Eye (tissue), 1 donor: ENCODE results near the gene PDHX.
"Not testable (repeated sequence)": the region's sequence is repeated elsewhere in the genome, so short reads cannot be mapped to it uniquely, and the experiment has no call there.

Experiments
- DNase-seq: peaks from one replicate; pipeline ENCODE4 v3.0.0-alpha.2; 2015

Gene PDHX

DNA sequence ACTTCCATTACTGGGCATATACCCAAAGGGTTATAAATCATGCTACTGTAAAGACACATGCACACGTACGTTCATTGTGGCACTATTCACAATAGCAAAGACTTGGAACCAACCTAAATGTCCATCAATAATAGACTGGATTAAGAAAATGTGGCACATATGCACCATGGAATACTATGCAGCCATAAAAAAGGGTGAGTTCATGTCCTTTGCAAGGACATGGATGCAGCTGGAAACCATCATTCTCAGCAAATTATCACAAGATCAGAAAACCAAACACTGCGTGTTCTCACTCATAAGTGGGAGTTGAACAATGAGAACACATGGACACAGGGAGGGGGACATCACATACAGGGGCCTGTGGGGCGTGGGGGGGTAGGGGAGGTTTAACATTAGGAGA, 111.6 kb downstream of the PDHX start:
- not testable (repeated sequence) for DNase-seq

DNA sequence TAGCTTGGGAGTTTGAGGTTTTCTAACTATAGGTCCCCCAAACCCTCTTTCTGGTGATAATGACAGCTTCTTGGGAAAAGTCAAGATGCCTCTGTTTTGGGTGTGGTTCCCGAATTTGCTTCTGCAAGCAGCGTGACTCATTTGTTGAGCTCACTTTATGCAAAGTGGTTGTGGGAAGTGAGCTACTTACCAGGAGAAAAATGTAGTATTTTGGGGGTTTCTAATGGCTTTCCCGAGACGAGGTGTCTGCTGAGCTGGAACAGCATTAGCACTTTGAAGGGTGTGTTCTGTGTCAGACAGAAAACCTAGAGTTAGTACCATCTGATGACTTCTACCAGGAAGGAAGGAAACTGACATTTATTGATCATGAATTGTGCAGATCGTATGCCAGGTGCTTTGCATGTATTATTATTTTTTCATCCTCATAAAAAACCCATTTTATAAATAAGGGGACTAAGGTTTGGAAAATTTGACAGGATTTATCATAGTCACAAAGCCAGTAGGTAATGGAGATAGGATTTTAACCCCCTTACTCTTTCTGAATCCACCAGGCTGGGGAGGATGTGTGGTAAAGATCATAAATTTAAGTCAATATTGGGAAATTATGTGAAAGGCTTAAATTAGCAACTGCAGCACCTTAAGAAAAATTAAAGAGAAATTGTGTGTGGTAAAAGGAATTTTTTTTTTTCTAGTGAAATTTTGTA, 113.7 kb downstream of the PDHX start:
- DNase-seq = no peak

DNA sequence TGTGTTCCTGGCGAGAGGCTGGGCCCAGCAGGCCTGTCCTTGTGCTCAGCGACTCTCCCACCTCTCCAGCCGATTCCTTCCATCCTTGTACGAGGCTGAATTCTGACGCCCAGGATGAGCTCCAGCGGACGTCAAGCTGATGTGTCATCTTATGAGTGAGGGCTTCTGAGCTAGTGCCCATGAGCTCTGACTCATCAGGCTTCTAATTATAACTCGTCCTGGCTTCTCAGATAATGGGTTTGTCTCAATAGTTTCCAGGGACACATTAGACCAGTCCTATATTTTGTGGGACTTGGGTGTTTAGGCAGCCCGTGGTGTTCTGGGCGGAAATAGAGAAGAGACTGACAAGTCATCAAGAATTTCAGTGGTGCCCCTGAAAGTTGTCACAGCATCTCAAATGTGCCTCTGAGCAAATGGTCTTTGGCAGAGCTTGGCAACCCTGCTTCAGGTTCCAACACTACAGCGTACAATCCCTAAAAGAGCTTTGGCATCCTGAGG, 114.3 kb downstream of the PDHX start:
- DNase-seq = no peak

DNA sequence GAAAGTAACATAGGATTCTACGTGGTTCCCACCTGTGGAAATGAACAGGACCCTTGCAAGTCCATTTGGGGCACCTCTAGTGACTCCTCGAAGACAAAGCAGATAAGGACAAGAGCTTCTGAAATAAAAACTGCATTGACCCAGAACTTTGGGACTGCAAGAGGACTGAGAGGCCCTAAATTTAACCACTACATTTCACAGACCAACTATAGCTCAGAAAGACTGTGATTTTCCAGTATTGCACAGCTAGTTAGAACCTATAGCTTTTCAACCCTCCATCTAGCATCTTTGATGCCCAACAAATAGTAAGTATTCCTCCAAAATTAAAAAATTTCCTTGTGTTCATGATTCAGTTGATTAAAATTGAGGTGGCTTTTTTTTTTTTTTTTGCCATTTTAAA, 114.9 kb downstream of the PDHX start:
- DNase-seq = no peak

DNA sequence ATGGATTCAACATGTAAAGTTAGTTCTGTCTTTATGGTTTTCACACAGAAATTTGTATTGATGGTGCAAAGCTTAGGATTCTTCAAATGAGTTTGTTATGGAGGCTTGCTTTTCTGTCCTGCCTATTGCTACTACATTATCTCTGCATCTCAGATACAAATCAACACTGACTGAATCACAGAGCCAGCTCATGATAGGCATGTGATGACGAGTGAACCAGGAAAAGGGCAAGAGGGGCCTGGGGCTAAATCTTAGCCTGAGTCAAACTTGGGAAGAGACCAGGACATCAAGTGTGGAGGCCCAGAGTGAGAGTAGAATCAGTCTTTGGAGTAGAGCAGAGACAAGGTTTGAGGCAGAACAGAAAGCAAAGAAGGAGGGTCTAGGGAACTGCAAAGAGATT, 115.4 kb downstream of the PDHX start:
- no peak for DNase-seq

DNA sequence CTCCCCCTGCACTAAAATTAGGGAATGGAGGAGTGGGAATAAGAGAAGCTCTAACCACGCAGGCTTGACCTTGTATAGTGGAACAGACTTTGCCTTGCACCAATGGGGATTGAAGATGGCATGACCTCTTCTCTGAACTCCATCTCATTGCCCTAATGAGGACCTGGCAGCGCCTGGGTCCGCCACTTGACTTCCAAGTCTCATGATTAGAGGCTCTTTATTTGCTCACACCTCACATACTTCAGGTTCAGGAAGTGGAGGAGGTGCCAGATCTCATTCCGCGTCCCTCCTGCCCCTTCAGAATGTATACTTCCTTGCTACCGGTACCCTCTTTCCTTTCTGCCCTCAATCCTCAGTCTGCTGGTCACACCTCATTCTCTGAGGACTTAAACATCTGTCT, 116.6 kb downstream of the PDHX start:
- no peak for DNase-seq

DNA sequence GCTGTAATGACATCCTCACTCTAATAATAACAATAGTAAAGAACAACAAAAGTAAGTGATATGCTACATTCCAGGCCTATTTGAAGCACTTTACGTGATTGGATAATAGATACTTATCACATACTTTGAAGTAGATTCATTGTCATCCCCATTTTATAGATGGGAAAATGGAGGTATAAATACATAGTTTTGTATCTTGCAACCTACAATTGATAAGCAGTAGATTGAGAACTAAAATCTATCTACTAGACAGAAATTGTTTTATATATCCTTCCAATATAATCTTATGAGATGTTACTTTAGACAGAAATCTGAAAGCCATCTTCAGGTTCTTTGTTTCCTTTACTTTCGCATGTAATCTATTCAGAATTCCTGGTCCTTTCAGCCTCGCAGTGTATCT, 118.0 kb downstream of the PDHX start:
- DNase-seq = no peak

DNA sequence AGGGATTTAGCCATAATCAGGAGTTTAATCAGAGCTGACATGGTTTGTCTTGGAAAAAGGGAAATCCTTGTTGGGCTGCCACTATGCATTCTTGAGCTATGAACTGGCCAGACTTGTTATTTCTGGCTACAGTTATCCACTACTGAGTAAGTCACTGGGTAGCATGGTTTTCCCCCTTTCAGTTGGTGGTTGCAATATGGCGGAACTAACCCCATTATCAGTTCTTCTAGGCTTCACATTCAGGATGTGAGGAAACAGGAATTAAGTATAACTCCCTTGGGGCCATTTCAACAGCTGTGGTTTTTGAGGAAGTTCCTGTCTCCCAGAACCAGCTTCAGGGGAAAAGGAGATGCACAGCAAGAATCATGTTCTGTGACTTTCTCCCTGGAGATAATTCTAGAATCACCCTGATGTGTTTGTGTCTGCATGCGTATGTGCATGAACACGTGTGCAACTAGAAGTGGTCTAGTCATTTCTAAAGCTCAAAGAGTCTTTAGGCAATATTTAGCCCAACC, 119.5 kb downstream of the PDHX start:
- peak; percentile 23 for DNase-seq

DNA sequence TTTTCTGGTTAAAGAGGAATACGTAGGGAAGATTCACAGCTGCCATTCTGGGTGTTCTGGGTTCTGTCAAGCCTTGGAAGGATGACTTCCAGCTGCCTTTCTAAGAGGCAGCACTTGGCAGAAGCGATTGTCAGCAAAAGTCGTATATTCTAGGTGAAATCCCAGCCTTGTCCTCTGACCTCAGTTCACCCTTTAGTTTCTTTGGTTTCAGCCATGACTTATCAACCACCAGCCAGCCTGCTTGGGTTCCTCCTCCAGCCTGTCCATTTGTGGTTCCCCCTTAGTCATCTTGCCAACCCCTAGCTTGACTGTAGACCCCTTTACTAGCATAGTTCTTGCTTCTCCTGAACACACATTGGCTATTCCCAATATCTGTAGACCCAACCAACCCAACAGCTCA, 120.2 kb downstream of the PDHX start:
- DNase-seq = no peak

DNA sequence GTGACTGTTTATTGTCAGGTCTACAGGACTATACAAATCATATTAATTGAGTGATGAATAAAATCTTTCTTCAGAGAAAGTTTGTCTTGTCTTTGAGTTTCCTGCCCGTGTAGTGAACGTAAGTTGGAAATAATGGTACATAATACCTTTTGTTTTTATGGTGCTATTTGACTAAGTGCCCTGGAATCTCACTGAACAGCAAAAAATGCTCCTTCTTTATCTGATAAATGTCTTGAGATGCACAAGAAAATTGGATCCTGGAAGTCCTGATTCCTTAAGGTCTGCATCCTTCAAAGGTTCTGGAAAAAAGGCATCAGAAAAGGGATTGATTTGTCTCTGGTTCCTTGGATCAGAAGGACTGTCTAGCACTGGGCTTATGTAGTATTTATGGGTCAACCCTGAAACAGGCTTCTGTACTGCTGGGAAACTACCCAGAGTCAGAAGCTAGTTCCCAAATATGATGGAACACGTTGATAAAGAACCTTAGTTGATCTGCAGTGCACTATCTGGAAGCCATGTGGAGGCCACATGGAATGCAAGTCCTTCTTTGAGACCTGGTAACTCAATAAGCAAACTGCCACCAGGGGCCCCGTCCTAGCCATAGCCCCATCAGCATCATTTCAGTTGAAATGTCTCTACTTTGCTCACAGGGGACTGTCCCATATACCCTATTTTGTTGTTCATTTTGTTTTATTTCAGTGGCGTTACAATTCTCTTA, 122.0 kb downstream of the PDHX start:
- no peak for DNase-seq

DNA sequence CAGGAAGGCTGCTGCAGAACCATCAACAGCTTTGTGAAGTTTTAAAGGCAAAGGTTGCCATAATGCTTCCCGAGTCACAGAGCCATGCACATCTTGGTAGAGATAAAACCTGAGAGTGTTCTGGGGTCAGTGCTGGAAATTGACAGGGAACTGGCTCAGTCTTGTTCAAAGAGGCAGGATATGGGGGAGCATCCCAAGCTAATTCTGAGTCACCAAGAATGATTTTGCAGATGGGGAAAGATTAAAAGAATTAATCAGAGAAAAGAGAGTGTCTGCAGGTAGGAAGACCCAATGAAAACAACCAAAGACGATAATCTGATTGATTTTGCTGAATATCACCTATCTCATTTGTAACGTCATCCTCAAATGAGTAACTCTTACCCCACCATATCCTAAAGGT, 122.7 kb downstream of the PDHX start:
- DNase-seq = no peak

DNA sequence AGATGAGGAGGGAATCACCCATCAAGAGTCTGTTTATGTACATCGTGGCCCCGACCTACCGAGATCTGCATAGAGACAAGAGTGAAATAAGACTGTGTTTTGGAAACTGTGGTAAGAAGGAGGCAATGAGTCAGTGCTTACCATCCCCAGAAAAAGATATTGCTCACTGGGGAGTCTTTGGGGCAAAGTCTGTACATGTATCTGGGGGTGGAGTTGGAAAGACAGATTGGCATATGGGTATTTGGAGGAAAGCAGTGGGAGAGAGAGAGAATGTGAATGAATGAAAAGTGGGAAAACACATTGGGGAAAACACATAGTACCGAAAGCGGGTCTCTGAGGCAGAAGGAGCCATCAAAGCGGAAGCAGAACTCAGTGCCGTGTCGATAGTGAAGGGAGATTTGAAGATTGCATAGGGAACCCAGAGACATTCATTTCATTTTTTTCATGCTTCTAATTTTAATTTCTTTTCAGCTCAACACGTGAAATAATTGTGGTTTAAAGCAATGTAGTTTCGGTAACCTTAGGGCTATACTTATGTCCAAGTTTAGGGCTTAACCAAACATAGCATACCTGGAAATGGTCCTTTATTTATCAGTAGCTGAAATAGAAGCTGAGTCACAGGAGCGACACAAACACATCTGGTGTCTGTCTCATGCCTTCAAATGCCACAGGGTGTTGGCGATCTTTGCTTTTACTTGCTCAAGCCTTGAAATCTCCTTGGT, 124.0 kb downstream of the PDHX start:
- no peak for DNase-seq

DNA sequence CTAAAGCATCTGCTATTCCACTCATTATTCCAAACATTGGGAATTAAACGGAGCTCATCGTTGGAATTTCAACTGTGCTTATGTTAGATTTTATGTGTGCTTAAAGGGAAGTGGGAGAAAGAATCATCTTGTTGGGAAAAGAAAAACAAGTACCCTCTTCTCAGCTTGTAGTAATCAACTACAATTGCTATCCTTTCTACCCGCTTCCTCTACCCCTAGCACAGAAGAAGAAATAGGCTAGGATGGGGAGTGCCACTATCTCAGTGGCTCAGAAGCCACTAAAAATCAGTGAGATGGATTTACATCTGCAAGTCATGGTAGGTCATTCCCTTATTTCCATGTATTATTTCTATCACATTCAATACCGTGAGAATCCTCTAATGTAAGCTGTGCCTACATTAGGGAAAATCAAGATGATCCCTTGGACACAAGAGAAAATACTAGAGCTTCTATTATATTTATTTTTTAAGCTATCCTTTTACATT, 124.7 kb downstream of the PDHX start:
- DNase-seq = no peak

DNA sequence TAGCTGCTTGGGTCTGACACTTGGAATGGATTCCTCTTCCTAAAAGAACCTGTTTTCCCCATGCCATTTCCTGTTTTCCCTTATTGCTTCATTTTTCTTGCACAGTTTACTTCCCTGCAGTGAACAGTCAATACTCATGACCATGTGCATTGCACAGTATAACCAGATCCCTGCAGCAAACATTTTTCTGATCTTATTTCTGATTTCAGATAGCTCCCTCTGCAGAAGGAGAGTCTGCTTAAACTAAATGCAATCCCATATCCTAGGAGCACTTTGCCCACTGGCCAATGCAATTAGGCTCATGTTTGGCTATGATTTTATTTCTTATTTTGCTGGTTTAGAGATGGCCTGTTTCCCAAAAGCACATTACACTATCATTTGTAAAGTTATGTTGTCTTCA, 125.8 kb downstream of the PDHX start:
- no peak for DNase-seq

DNA sequence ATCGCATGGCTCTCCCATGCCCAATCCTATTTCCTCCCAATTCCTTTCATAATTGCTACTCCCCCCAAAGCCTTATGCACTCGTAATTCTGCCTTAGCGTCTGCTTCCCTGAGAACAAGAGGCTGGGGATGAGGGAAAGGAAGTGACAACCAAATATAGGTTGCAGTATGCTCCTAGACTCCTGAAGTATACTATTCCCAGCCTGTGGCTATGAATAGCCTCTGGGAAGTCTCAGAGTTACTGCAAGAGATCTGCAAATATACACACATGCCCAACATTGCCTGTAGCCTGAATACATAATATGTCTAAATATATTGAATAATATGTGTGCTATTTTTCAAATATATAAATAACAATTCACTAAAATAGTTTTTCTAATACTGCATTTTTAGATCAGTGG, 126.5 kb downstream of the PDHX start:
- DNase-seq = no peak

DNA sequence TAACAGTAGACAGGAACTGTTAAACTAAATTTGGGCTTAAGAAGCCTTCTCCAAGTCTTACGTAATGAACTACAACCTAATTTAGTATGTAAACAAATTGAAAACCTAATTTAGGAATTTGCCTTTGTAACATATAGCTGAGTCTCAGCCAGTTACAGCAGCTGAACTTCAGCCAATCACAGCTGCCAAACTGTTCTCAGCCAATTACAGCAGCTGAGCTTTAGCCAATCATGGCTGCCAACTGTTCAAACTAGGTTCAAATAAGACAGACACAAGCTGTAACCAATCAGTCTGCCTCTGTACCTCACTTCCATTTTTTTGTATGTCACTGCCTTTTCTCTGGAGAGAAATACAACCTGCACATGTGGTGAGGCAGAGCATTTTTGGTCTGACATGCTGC, 127.5 kb downstream of the PDHX start:
- DNase-seq = no peak

DNA sequence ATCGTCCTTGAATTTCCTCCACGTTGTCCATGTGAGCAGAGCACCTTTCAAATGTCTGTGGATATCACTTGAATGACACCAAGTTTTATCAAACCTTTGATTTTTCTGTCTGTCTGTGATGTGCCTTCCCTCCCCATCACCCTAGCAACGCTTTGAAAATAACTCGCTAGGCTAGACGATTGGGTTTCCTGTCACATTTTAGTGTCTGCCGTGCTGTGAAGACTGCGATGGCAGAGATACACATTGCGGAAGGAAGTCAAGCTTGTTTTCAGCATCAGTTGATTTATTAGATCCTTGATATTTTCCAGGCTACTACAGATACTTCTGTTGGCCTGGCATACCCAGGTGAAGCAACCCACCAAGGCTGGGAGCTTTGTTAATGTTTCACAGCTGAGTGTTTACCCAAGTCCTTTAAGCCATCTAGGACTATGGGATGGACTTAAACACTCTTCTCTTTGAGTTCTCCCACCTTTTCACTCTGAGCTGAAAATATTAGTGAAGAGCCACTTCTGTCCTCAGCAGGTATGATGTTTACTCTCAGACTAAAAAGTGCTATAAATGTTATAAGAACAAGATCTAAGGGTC, 128.9 kb downstream of the PDHX start:
- no peak for DNase-seq
